H9 (cell line): ENCODE data around the gene TMEM38A. TPM values are rescaled to one million over a fixed set of nuclear protein-coding genes. Genes with fewer than 3 reads are reported as not detected.
"Not testable (repeated sequence)": the region's sequence is repeated elsewhere in the genome, so short reads cannot be mapped to it uniquely, and the experiment has no call there.

Experiments used
- DNase-seq: peaks from one replicate; pipeline ENCODE4 v3.0.0-alpha.2; 2017
- H2AFZ ChIP-seq: one replicate; pipeline ENCODE4 v1.6.1; 2013; ENCODE audit warnings: mild to moderate bottlenecking, low read length, control low read depth, moderate library complexity
- H2AK5ac ChIP-seq: 2 replicates; pipeline ENCODE4 v1.6.1; 2013; ENCODE audit warnings: low read length, control low read depth, mixed read lengths; ENCODE audit not compliant: insufficient read length
- H2BK120ac ChIP-seq: one replicate; pipeline ENCODE4 v1.6.1; 2013; ENCODE audit warnings: low read depth, mild to moderate bottlenecking, low read length, control low read depth, inconsistent platforms; ENCODE audit not compliant: poor library complexity, severe bottlenecking
- H2BK12ac ChIP-seq: 2 replicates; pipeline ENCODE4 v1.6.1; 2013; ENCODE audit warnings: low read length, control low read depth, mixed read lengths, low read depth; ENCODE audit not compliant: insufficient read length
- H2BK15ac ChIP-seq: 2 replicates; pipeline ENCODE4 v1.6.1; 2013; ENCODE audit warnings: low read depth, low read length, control low read depth
- H2BK20ac ChIP-seq: one replicate; pipeline ENCODE4 v1.6.1; 2013; ENCODE audit warnings: low read depth, mild to moderate bottlenecking, low read length, control low read depth, inconsistent platforms; ENCODE audit not compliant: poor library complexity, severe bottlenecking
- H2BK5ac ChIP-seq: 2 replicates; pipeline ENCODE4 v1.6.1; 2013; ENCODE audit warnings: low read length, control low read depth, mixed read lengths; ENCODE audit not compliant: insufficient read length
- H3K14ac ChIP-seq: 2 replicates; pipeline ENCODE4 v1.6.1; 2013; ENCODE audit warnings: low read length, control low read depth; ENCODE audit not compliant: insufficient read depth
- H3K18ac ChIP-seq: 2 replicates; pipeline ENCODE4 v1.6.1; 2013; ENCODE audit warnings: low read depth, mild to moderate bottlenecking, mixed read lengths, low read length, control low read depth; ENCODE audit not compliant: insufficient read length
- H3K23ac ChIP-seq: 2 replicates; pipeline ENCODE4 v1.6.1; 2013; ENCODE audit warnings: low read length, control low read depth, mixed read lengths, low read depth; ENCODE audit not compliant: insufficient read length
- H3K23me2 ChIP-seq: 2 replicates; pipeline ENCODE4 v1.6.1; 2013; ENCODE audit warnings: low read depth, mild to moderate bottlenecking, mixed read lengths, low read length, control low read depth; ENCODE audit not compliant: insufficient read length, poor library complexity, severe bottlenecking
- H3K27ac ChIP-seq: 2 replicates; pipeline ENCODE4 v1.5.1; 2013; ENCODE audit warnings: low read length, control low read depth, mixed read lengths, low read depth; ENCODE audit not compliant: insufficient read length
- H3K27me3 ChIP-seq: 2 replicates; pipeline ENCODE4 v1.6.1; 2013; ENCODE audit warnings: low read length, control low read depth, inconsistent platforms; ENCODE audit not compliant: insufficient read depth
- H3K4ac ChIP-seq: 2 replicates; pipeline ENCODE4 v1.6.1; 2013; ENCODE audit warnings: low read depth, mild to moderate bottlenecking, control low read depth, inconsistent platforms, low read length, moderate library complexity
- H3K4me1 ChIP-seq: 2 replicates; pipeline ENCODE4 v1.6.1; 2013; ENCODE audit warnings: low read length, control low read depth, inconsistent platforms; ENCODE audit not compliant: insufficient read depth
- H3K4me2 ChIP-seq: 2 replicates; pipeline ENCODE4 v1.6.1; 2013; ENCODE audit warnings: low read length, control low read depth, mixed read lengths; ENCODE audit not compliant: insufficient read length, insufficient read depth
- H3K56ac ChIP-seq: 2 replicates; pipeline ENCODE4 v1.6.1; 2013; ENCODE audit warnings: low read depth, mild to moderate bottlenecking, mixed read lengths, low read length, control low read depth; ENCODE audit not compliant: insufficient read length
- H3K79me1 ChIP-seq: 2 replicates; pipeline ENCODE4 v1.6.1; 2013; ENCODE audit warnings: low read depth, mild to moderate bottlenecking, moderate library complexity, low read length, control low read depth, inconsistent platforms; ENCODE audit not compliant: insufficient read depth, poor library complexity, severe bottlenecking
- H3K79me2 ChIP-seq: 2 replicates; pipeline ENCODE4 v1.6.1; 2013; ENCODE audit warnings: low read length, control low read depth, inconsistent platforms; ENCODE audit not compliant: insufficient read depth
- H3K9ac ChIP-seq: 2 replicates; pipeline ENCODE4 v1.6.1; 2013; ENCODE audit warnings: low read length, control low read depth, mixed read lengths; ENCODE audit not compliant: insufficient read length; ENCODE audit errors: extremely low read depth
- H3K9me3 ChIP-seq: one replicate; pipeline ENCODE4 v1.6.1; 2013; ENCODE audit warnings: low read depth, low read length, inconsistent platforms; ENCODE audit not compliant: control insufficient read depth
- H3T11ph ChIP-seq: one replicate; pipeline ENCODE4 v1.6.1; 2013; ENCODE audit warnings: mild to moderate bottlenecking, low read length, control low read depth, inconsistent platforms
- H4K20me1 ChIP-seq: one replicate; pipeline ENCODE4 v1.6.1; 2013; ENCODE audit not compliant: control insufficient read depth, insufficient read length, insufficient read depth
- H4K5ac ChIP-seq: 2 replicates; pipeline ENCODE4 v1.6.1; 2013; ENCODE audit warnings: low read depth, mild to moderate bottlenecking, mixed read lengths, low read length, control low read depth; ENCODE audit not compliant: insufficient read length
- H4K8ac ChIP-seq: replicated peaks from 2 replicates; pipeline ENCODE4 v1.6.1; 2013; ENCODE audit warnings: low read length, control low read depth, mixed read lengths, low read depth; ENCODE audit not compliant: insufficient read length
- H4K91ac ChIP-seq: 2 replicates; pipeline ENCODE4 v1.6.1; 2013; ENCODE audit warnings: low read depth, mild to moderate bottlenecking, moderate library complexity, mixed read lengths, low read length, control low read depth; ENCODE audit not compliant: insufficient read length
- H3K27ac Mint-ChIP-seq, 3 experiments: 2 replicates in 2 of 3; 3 replicates in 1 of 3; pipeline ENCODE4 v1.8.0; 2020 to 2021; ENCODE audit warnings: mixed read lengths in 3 of 3, mild to moderate bottlenecking in 1 of 3, moderate library complexity in 1 of 3
- H3K27me3 Mint-ChIP-seq: 2 replicates; pipeline ENCODE4 v1.8.0; 2021; ENCODE audit warnings: low read depth, mild to moderate bottlenecking, moderate library complexity, mixed read lengths
- H3K36me3 Mint-ChIP-seq, 3 experiments: 2 replicates in 2 of 3; 3 replicates in 1 of 3; pipeline ENCODE4 v1.8.0; 2020 to 2021; ENCODE audit warnings: low read depth in 3 of 3, mixed read lengths in 3 of 3; ENCODE audit not compliant: insufficient read depth in 1 of 3
- H3K4me1 Mint-ChIP-seq, 2 experiments: 2 replicates each; pipeline ENCODE4 v1.8.0; 2020; ENCODE audit warnings: mixed read lengths in 2 of 2
- H3K4me3 Mint-ChIP-seq, 2 experiments: 2 replicates in 1 of 2; 3 replicates in 1 of 2; pipeline ENCODE4 v1.8.0; 2020 to 2021; ENCODE audit warnings: mild to moderate bottlenecking in 2 of 2, mixed read lengths in 2 of 2, moderate library complexity in 1 of 2
- H3K9me3 Mint-ChIP-seq, 2 experiments: 2 replicates in 1 of 2; 3 replicates in 1 of 2; pipeline ENCODE4 v1.8.0; 2020; ENCODE audit warnings: mild to moderate bottlenecking in 2 of 2, mixed read lengths in 2 of 2, moderate library complexity in 1 of 2
- WGBS: extraction: QIAGEN DNeasy Blood & Tissue Kit; methylation state at CpG from one replicate; pipeline ENCODE4 v1.1.7; 2013; ENCODE audit warnings: missing lambda C conversion rate, low lambda C conversion rate, mixed read lengths; ENCODE audit not compliant: insufficient read length; ENCODE audit errors: extremely low coverage; 5-methylcytosine and 5-hydroxymethylcytosine counted together
- total RNA-seq: library from RNA; stranded (reverse); gene quantifications from 2 replicates; pipeline ENCODE4 v1.2.1, GENCODE V29; 2021

Gene TMEM38A
- total RNA-seq, 1 experiment from 2014 or later: 7.4 TPM

GRCh38 chr19:16712295-16712694, 51.4 kb downstream of the TMEM38A start:
- not testable (repeated sequence) for H3K4me2 ChIP-seq, H3K4me1 ChIP-seq, DNase-seq, H3K27ac ChIP-seq, H3K79me1 ChIP-seq, H4K91ac ChIP-seq, H2BK12ac ChIP-seq, H3K56ac ChIP-seq, H2BK120ac ChIP-seq, H3K23ac ChIP-seq, H3K18ac ChIP-seq, H3K27me3 ChIP-seq, H3K9me3 Mint-ChIP-seq, H4K8ac ChIP-seq, H2AFZ ChIP-seq, H2AK5ac ChIP-seq, H3K9ac ChIP-seq, H4K20me1 ChIP-seq, H3K27ac Mint-ChIP-seq, H3K79me2 ChIP-seq, H3K9me3 ChIP-seq, H3K14ac ChIP-seq, H3K4ac ChIP-seq, H2BK5ac ChIP-seq, H4K5ac ChIP-seq, H2BK15ac ChIP-seq, H2BK20ac ChIP-seq, H3K36me3 Mint-ChIP-seq, H3K23me2 ChIP-seq, H3T11ph ChIP-seq, H3K4me3 Mint-ChIP-seq, H3K27me3 Mint-ChIP-seq, H3K4me1 Mint-ChIP-seq
- no CpG with 5 or more reads among the region's 9 CpGs for WGBS
